IMR-90 (cell line): Measurements from ENCODE around the gene TMC3.

ENCODE experiments used
- CEBPB ChIP-seq: IDR thresholded peaks from 2 replicates; pipeline ENCODE4 v1.6.1; 2012; ENCODE audit warnings: low read depth, low read length, improper control_type of control experiment
- CTCF ChIP-seq: conservative IDR thresholded peaks from 2 replicates; pipeline ENCODE4 v1.5.1; 2012; ENCODE audit warnings: mild to moderate bottlenecking, low read depth, low read length, improper control_type of control experiment
- MAFK ChIP-seq: IDR thresholded peaks from 2 replicates; pipeline ENCODE4 v1.6.1; 2012; ENCODE audit warnings: low read depth, low read length, improper control_type of control experiment
- MAZ ChIP-seq: IDR thresholded peaks from 2 replicates; pipeline ENCODE4 v1.6.1; 2012; ENCODE audit warnings: low read depth, mild to moderate bottlenecking, low read length, improper control_type of control experiment, moderate library complexity, borderline replicate concordance
- POLR2A ChIP-seq: IDR thresholded peaks from 2 replicates; pipeline ENCODE4 v1.6.1; 2012; ENCODE audit warnings: mild to moderate bottlenecking, low read depth, low read length
- RFX5 ChIP-seq: IDR thresholded peaks from 2 replicates; pipeline ENCODE4 v1.8.0; 2012; ENCODE audit warnings: low read depth, mild to moderate bottlenecking, low read length, moderate library complexity
- SMC3 ChIP-seq: fragments of 150-350 bp; IDR thresholded peaks from 2 replicates; pipeline ENCODE4 v1.6.1; 2016; ENCODE audit warnings: low read depth, mild to moderate bottlenecking, antibody characterized with exemption, low read length, moderate library complexity

GRCh38 chr15:81297603-81298575 is 76.1 kb downstream of the TMC3 start:
- no peak for TF ChIP-seq RFX5
- TF ChIP-seq CTCF: no peak
- no peak for TF ChIP-seq CEBPB
- TF ChIP-seq POLR2A: no peak
- no peak for TF ChIP-seq MAZ
- no peak for TF ChIP-seq MAFK
- TF ChIP-seq SMC3: no peak
